NCI-H446 treated with DMSO at 0.1 percent for 48 hours (cell line): Measurements from ENCODE around the gene ZG16.
"Not testable (repeated sequence)": the region's sequence is repeated elsewhere in the genome, so short reads cannot be mapped to it uniquely, and the experiment has no call there.

Experiments
- DNase-seq: peaks from one replicate; lab custom pipeline; 2025; lab: John Stamatoyannopoulos, UW

The ZG16 gene

DNA sequence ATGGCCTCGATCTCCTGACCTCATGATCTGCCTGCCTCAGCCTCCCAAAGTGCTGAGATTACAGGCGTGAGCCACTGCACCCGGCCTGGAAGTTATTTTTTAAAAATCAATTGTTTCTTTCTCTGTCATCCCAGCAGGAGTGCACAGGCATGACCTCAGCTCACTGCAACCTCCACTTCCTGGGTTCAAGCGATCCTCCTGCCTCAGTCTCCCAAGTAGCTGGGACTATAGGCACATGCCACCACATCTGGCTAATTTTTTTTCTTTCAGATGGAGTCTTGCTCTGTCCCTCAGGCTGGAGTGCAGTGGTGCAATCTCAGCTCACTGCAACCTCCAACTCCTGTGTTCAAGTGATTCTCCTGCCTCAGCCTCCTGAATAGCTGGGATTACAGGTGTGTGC, 9.1 kb downstream of the ZG16 start:
- DNase-seq, result not testable (repeated sequence)

DNA sequence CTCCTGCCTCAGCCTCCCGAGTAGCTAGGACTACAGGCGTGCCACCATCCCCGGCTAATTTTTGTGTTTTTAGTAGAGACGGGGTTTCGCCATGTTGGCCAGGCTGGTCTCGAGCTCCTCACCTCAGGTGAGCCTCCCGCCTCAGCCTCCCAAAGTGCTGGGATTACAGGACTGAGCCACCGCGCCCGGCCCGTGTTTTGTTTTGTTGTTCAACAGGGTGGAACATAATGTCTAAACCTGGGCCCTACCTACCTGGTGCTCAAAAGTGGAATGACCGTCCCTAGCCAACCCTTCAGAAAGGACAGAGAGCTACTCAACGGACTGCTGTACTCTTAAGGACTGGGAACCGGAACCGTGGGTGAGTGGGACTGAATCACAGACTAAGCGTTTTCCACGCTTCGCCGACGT, 11.7 kb downstream of the ZG16 start:
- no peak for DNase-seq

DNA sequence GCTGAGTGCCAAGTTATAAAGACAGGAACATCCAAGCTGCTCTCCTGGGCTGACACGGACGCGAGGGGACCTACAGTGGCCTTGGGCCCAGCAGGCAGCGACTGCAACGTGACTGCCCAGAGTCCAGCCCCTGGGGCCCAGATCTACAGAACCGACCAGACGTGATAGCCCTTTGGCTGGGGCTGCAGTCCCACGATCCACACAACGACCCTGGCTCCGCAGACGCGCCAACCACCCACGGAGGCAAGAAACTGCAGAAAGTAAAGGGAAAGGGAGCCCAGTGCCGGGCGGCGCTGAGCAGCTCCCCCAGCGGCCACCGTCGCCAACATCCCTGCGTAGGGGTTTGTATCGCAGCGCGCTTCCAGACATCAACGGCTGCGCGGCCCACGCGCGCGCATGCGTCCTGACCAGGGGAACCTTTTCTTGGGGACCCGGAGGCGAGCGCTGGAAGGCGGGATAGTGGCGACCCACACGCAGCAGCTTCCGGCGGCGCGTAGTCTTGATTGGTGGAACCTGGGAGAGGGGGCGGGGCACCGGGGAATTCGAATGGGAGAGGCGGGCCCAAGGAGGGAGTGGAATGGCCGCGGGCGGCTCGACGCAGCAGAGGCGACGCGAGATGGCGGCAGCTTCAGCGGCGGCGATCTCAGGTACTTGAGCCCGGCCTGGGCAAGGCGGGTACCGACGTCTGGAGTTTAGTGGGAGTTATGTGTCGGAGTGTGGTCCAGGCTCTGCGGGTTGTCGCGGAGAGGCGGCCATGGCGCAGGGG, 12.3 kb downstream of the ZG16 start, which contains the start of gene KIF22:
Gene KIF22, plus strand, starts transcription at position 569 of the 766 bp plus-strand sequence. Its CDS starts 9 bp downstream, at position 578.
- DNase-seq, result peak; percentile 94

DNA sequence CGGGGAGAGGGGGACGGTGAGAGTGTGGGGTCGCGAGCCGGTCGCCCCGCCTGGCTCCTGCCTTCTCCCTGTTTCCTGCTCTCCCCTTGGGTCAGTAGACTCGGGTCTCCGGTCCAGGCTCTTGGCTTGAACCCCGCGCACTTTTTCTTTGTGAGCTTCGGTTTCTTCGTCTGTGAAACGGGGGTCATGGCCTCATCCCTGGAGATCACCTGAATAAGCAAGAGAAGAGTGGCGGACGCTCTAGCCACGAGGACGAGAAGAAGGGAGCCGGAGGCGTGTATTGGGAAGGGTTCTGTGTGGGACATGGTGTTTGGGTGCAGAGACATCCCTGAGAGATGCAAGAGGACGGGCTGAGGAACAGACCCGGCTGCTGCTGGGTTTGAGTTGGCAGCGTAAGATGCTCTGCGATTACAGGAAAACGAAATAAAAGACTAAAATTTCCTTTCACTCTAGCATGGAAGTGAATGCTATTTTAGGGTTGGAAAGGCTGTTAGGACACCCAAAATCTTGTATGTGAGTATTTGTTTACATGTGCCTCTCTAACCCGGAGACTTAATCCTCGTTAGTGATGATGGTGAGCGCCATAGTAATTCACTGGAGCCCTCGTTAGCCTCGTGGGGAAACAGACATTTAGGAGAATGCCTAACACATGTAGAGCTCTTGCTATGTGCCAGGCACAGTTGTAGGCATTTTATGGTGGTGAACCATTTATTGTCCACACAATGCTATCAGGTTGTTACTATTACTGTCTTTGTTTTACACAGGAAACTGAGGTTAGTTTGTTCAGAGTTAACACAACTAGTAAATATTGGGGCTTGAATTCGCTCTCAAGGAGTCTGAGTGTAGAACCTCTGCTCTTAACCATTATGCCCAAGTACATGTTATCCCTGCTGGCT, 13.1 kb downstream of the ZG16 start:
- no peak for DNase-seq

DNA sequence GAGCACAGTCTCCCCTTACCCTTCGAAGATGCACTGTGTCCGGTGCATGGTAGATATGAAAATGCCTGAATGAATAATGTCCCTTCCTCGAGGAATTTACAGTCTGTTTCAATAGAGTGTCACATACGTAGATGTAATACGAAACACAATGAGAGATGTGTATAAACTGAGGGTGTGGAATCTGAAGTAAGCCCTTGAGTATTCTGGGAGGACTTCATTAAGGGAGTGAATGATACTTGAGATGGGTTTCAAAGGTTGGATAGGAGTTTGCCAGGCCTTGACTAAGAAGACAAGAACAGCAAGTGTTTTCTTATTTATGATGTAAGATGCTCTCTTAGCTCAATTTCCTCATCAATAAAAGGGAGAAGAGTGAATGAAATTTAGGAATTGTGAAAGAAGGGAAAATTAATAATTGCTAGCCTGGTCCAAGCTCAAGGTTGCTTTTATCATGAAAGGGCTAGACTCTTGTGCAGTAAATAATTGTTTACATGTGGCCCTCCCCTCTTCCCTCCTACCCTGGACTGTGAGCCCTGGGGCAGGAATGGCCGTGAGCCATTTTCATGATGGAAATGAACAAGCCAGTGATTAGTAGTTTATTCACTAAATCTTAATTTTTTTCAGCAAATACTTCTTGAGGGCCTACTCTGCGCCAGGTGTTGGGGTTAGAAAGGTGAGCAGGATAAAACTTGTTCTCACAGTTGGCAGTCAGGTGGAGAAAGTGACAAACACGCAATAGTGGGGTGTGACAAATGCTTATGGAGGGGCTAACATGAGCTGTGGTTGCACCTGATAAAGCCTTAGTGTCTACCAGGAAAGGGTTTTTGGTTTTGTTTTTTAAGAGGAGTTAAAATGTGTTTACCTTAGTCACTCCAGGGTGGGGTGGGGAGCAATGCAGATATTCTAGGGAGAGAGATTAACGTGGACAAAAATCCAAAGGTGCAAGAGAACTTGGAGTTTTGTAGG, 14.1 kb downstream of the ZG16 start:
- DNase-seq, result no peak

DNA sequence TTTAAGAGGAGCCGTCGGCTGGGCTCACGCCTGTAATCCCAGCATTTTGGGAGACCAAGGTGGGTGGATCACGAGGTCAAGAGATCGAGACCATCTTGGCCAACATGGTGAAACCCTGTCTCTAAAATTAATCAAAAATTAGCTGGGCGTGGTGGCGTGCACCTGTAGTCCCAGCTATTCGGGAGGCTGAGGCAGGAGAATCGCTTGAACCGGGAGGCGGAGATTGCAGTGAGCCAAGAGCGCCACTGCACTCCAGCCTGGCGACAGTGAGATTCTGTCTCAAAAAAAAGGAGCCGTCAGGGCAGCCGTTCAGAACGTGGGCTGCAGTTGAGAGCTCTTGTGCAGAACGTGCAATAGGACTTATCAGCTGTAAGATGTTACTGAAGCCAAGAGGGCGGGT, 15.1 kb downstream of the ZG16 start:
- DNase-seq, result not testable (repeated sequence)

DNA sequence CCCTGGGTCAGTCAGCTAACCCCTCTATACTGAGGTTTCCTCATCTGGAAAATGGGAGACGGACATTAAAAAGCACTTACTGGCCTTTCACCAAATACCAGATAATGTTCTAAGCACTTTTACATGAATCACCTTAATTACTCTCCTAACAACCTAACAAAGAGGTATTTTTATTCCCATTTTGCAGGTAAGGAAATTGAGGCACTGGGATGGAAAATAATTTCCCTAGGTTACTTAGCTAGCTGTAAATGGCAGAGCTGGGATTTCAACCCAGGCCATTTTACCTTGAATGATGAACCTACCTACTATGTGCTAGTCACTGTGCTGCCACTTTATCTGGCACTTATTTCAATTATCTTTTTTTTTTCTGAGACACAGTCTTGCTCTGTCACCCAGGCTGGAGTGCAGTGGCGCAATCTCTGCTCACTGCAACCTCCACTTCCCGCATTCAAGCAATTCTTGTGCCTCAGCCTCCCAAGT, 16.2 kb downstream of the ZG16 start:
- no peak for DNase-seq

- no peak for DNase-seq
These were observed 24.4 kb downstream of the ZG16 start for GRCh38 chr16:29802416-29802935.

- DNase-seq, result no peak
These were observed 26.0 kb downstream of the ZG16 start for GRCh38 chr16:29804020-29804419.

DNA sequence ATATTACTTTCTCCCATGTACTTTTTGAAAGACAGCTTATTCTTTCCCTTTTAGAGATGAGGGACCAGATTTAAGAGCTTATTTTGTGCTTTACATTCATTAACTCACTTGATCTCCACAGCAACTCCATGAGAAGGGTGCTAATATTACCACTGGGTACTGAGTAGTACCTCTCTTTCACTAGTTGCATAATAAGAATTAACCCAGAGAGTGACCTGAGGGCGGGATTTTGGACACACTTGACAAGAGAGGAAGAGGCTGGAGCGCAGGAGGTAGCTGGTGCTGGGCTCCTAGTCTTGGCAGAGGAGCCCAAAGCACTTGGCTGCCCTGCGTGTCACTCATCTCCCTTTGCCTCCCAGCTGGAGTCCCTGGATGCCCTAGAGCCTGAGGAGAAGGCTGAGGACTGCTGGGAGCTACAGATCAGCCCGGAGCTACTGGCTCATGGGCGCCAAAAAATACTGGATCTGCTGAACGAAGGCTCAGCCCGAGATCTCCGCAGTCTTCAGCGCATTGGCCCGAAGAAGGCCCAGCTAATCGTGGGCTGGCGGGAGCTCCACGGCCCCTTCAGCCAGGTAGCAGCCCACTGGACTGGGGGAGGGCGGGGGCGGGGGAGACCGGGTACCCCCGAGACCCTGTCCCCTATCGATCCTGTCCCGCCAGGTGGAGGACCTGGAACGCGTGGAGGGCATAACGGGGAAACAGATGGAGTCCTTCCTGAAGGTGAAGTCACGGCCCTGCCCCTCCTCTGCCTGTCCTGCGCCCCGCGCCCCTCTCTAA, 26.6 kb downstream of the ZG16 start:
- no peak for DNase-seq

DNA sequence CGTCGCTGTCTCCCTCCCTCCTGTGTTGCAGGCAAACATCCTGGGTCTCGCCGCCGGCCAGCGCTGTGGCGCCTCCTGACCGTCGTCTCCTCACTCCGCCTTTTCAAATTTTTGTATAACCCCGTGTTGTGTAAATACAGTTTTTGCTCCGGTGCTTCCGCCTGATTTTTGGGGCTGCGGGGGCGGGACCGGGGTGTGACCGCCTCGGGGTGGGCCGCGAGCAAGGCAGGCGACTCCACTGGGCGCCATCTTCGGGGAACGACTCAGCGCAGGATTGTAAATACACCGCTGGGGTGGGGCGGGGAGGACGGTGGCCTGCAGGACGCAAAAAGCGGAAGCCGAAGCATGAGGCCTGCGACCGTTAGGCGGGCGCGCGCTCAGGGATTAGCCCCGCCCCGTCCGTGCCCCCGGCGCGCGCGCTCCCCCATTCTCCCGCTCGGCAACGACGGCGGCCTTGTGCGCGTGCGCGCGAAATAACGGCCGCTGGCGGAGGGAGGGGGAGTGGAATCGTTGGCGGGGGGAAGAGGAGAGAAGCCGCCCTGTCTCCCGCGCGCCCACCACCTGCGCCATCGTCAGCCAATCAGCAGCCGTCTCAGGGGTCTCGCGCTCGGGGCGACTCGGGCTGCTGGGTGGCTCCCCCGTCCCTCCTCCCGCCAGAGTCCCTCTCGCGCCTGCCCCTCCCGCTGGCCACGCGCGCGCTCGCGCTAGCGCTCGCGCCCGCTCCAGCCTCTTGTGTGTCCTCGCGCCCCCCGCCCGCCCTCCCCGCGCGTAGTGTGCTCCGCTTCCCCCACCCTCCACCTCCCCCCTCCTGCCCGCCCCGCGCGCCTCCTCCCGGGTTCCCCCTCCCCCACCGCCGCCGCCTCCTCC, 27.4 kb downstream of the ZG16 start:
- peak; percentile 95 for DNase-seq

- DNase-seq, result no peak
These were observed 28.1 kb downstream of the ZG16 start, which contains the start of gene MAZ for GRCh38 chr16:29806099-29806579. Gene MAZ (plus strand): TSS chr16:29806529. CDS start chr16:29806702, 173 bp downstream.

GRCh38 chr16:29806641-29807425, 28.8 kb downstream of the ZG16 start:
- DNase-seq, result peak; percentile 49

- DNase-seq, result peak; percentile 71
These were observed 29.6 kb downstream of the ZG16 start for GRCh38 chr16:29807426-29808218.

- no peak for DNase-seq
These were observed 30.3 kb downstream of the ZG16 start for GRCh38 chr16:29808219-29808900.

DNA sequence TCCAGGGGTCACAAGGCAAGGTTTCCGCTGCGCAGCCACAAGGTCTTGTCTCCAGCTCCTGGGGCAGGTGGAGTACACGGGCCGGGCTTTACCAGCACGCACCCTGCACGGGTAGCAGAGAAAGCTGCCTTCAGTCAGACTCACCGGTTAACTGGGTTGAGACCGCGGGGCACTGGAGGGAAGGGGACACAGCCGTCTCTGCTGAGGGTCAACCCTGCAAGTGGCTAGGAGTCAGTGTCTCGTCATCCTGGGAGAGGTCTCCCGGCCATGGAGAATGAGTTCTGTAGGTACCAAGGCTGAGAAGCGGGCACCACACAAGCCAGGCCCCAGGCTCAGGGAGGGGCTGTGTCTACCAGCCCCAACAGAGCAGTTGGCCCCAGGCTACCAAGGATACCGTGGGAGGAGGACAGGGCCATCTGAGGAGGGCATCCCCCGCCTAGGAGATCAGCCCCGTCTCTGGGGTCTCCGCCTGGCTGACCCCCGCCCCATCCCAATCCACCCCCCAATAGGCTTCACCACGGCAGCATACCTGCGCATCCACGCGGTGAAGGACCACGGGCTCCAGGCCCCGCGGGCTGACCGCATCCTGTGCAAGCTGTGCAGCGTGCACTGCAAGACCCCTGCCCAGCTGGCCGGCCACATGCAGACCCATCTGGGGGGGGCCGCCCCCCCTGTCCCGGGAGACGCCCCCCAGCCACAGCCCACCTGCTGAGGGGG, 31.1 kb downstream of the ZG16 start:
- no peak for DNase-seq
